Stimulated activated CD4-positive, alpha-beta T cell treated with anti-CD3 and anti-CD28 coated beads, Interleukin-12 subunit alpha, Interleukin-12 subunit beta, amount 100 ng/mL, for 48 hours (primary cell): ENCODE measurements around the gene LILRA6.
A peak's percentile ranks its signal among the peaks of the same experiment; 100 is the strongest.
"Not testable (repeated sequence)": the region's sequence is repeated elsewhere in the genome, so short reads cannot be mapped to it uniquely, and the experiment has no call there.

Experiments
- DNase-seq, 3 donors: peaks; one replicate each; pipeline ENCODE4 v3.0.0-alpha.2; 2020; ENCODE audit warnings: low read depth in 2 of 3, low spot score in 1 of 3

LILRA6 gene

GRCh38 chr19:54231077-54231931 is 11.3 kb downstream of the LILRA6 start:
- peak; percentile 69 to 92 (median 90) for DNase-seq

GRCh38 chr19:54230031-54230430 is 12.6 kb downstream of the LILRA6 start:
- no peak for DNase-seq

GRCh38 chr19:54229146-54229545 is 13.4 kb downstream of the LILRA6 start:
- DNase-seq = no peak

- DNase-seq = not testable (repeated sequence)
Measured at GRCh38 chr19:54224619-54225018, 18.0 kb downstream of the LILRA6 start.

GRCh38 chr19:54223937-54224281 is 18.7 kb downstream of the LILRA6 start:
- not testable (repeated sequence) for DNase-seq

GRCh38 chr19:54223277-54223936 is 19.2 kb downstream of the LILRA6 start:
- DNase-seq = not testable (repeated sequence)

GRCh38 chr19:54222474-54223276 is 19.9 kb downstream of the LILRA6 start, which contains the start of gene LILRB3:
LILRB3 (minus strand) TSS chr19:54223007; CDS start chr19:54222976, 31 bp downstream.
- not testable (repeated sequence) for DNase-seq

- not testable (repeated sequence) for DNase-seq
Measured at GRCh38 chr19:54221947-54222346, 20.6 kb downstream of the LILRA6 start.

GRCh38 chr19:54219702-54220101 is 22.9 kb downstream of the LILRA6 start:
- not testable (repeated sequence) for DNase-seq

GRCh38 chr19:54218960-54219661 is 23.5 kb downstream of the LILRA6 start:
- no peak for DNase-seq

GRCh38 chr19:54218259-54218658 is 24.3 kb downstream of the LILRA6 start:
- no peak for DNase-seq

GRCh38 chr19:54217517-54218247 is 24.9 kb downstream of the LILRA6 start:
- DNase-seq = not testable (repeated sequence)

- DNase-seq = no peak
Measured at GRCh38 chr19:54216869-54217268, 25.7 kb downstream of the LILRA6 start.

- DNase-seq = not testable (repeated sequence)
Measured at GRCh38 chr19:54214734-54215133, 27.9 kb downstream of the LILRA6 start.

- DNase-seq = not testable (repeated sequence)
Measured at GRCh38 chr19:54214217-54214616, 28.4 kb downstream of the LILRA6 start.

GRCh38 chr19:54211235-54211634 is 31.4 kb downstream of the LILRA6 start:
- no peak for DNase-seq

- no peak for DNase-seq
Measured at GRCh38 chr19:54209811-54210494, 32.6 kb downstream of the LILRA6 start.

GRCh38 chr19:54209058-54209810 is 33.4 kb downstream of the LILRA6 start:
- DNase-seq = no peak

- DNase-seq = no peak
Measured at GRCh38 chr19:54208784-54209057, 33.9 kb downstream of the LILRA6 start.
